HL-60/S4 (cell line): ENCODE measurements around the gene GGCX.
"Not testable (repeated sequence)": the region's sequence is repeated elsewhere in the genome, so short reads cannot be mapped to it uniquely, and the experiment has no call there.

Experiments used
- in situ Hi-C: fragments of 300-500 bp; cut with MboI; formaldehyde crosslinking; loops from 2 replicates; pipeline ENCODE4 v1.14.3; 2022; ENCODE audit warnings: low sequenced_read_pairs

GGCX gene

DNA sequence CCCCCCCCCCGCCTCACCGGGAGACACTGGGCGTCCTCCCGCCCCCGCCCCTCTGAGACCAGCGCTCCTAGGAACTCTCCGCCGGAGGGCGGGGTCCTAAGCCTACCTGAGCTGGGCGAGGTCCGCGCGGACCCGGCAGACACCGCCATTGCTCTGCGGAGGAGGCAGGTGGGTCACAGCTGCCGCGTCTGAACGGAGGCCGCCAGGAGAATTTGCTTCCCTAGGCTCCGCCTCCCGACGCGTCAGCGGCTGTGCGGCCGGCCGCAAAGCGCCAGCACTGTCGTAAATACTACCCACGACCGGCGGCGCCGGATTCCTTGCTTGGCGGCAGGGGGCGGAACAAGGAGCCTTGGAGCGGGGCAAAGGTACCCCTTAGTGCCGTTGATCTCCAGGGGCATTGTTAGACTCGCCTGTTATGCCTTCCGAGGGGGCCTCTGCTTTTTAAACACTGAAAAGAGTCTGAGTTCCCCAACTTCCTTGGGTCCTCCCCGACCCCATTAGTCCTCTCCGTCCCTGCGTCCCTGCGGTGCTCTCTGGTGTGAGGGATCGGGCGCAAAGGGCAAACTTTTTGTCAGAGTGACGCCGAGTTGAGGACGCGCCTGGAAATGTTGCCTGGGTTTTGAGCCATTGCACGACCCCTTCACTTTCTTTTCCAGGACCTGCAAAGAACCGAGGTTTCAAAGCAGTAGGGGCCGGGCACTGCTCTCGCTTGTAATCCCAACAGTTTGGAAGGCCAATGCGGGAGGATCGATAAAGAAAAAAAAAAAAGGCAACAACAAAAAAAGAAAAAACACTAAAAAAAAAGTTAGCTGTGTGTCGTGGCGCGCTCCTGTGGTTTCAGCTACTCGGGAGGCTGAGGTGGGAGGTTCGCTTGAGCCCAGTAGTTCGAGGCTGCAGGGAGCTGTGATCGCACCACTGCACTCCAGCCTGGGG is at the start of gene GGCX:
TSS of gene GGCX (minus strand) at position 214 of the 933 bp plus-strand sequence. CDS start at position 149, 65 bp downstream.
- in situ Hi-C loops: no loop called here

DNA sequence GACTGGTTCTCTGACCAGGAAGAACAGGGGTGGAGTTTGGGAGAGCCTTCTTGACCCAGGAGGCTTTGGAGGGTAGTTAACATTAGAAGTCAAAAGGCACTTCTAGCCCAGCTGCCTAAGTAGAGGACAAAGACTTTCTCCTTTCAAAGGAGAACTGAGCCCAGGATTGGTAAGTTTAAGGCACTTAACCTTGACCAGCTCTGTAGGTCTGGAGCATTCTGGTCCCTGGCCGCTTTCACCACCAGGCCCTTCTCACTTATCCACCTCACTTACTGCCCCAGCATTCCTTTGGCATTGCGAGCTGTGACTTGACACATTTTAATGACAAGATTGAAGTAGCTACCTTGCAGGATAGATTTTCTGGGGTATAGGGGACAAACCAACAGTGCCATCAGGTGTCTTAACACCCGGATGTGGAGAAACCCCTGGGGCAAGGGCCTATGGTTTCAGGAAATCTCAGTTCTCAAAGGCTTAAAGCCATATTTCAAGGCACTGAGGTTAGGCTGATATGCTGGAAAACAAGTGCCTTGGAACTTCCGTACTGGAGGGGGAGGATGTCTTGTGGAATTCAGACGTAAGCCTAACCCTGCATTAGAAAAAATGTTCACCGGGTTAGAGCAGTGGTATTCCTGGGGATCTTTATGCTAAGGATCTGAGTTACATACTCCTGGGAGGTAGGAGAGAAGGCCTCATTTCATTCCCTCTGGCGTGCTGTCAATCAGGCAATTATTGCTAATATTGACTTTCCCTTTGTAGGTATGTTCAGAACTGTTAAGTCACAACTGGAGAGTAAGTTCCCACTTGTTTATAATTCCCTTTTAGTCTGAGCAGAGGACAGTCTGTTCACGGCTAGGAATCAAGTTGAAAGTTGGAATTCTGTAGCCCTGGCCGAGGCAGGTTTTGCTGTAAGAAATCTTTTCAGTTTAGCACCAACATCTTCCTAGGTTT is 46.2 kb upstream of the GGCX start:
- in situ Hi-C loops: no loop called here

GRCh38 chr2:85606116-85606455 is 44.8 kb upstream of the GGCX start:
- in situ Hi-C loops: no loop called here

- in situ Hi-C loops: no loop called here
Measured at GRCh38 chr2:85605406-85606115, 44.3 kb upstream of the GGCX start.

DNA sequence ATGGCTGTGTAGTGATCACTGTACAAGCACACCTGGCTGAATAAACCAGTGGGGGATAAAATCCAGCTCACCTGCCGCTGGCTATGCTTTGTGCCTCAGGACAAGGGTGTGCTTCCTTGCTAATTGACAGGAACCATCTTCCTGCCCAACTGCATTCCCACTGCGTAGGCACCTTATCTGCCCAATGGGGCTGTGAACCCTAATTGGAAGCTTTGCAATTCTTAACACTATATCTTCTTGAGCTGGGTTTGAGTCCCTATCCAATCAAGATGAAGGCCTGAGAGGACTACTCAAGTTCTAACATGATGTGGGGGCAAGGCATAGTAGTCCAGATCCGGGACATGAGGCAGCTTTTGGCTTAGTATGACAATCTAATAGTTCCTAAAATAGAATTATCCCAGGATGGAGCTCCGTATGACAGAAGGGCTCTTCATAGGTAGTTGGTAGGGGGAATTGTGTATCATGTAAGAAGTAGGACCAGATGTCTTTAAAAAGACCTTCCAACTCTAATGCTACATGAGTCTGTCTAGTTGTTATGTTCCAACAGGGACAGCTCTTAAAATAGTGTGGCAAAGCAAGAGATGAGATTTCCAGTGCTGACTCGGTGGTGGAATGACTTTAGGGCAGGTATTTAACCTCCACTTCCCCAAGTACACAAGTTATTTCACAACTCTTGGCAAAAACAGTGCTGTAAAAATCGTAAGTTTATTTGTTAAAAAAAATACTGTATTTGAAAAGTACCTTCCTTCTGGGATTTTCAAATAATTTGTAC is 43.5 kb upstream of the GGCX start:
- in situ Hi-C loops: no loop called here

- in situ Hi-C loops: not testable (repeated sequence)
Measured at GRCh38 chr2:85604133-85604444, 42.8 kb upstream of the GGCX start.

DNA sequence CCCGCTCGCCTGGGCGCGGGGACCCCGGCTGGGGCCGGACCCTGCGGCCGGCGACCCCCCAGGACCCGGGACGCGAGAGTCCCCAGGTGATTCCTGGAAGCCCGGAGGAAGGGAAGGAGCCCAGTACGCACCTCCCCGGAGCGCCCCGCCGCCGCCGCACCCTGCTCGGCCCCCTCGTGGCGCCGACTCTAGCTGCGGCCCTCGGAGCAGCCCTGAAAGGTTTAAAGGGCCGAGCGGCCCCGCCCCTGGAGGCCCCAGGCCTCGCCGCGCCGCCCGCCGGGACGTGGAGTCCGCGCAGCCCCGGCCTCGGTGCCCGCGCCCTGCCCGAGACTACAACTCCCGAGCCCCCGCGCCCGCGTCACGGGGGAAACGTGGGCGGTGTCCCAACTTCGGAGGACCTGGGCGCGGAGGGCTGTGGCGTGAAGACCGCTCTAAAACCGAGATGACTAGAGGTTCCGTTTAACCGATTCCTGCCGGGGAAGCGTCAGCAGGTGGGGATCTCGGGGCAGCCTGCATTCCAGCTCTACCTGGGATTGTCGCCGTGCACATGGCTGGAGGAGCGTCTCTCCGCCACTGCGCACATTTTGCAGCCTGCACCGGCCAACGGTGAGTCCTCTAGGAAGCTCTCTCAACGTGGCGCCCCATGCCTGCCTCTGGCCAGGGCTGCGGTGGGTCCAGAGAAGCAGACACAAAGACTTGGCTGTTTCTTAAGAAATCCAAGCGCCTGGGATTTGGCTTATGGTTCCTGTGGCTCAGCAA is 41.4 kb upstream of the GGCX start, which contains the start of gene TMEM150A:
TSS of gene TMEM150A (minus strand) at position 223 of the 759 bp plus-strand sequence. CDS start 750 bp downstream, outside the sequence.
- in situ Hi-C loops: no loop called here

DNA sequence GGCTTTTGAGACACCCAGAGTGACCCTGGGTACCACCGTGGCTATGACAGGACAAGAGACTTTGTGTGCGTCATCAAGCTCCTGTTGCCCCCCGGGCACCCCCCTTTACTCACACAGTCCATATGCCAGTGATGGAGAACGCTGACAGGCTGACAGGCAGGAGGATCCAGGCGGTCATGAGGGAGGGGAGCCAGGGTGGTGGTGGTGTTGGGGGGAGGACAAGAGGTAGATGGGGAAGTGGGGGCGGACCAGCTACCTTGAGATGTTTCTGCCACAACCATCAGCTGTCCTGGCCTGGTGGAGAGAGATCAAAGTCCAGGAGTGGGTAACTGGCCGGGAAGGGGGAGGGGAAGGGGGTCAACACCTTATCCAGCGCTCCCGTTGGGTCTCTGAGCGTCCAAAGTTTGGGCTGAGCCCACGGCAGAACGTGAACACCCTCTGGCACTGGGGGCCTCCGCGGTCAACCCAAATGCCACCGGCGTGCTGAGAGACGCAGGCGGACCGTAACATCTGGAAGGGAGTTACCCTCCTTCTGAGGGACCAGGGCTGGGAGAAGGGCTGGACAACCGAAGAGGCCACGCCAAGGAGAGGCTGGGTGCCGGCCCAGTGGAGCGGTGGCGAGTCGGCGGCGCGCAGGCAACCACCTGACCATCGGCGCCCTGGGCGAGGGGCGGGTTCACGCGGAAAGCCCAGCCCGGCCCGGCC is 40.6 kb upstream of the GGCX start:
- in situ Hi-C loops: no loop called here

GRCh38 chr2:85600951-85601770 is 39.9 kb upstream of the GGCX start:
- in situ Hi-C loops: no loop called here

GRCh38 chr2:85600235-85600575 is 38.9 kb upstream of the GGCX start:
- in situ Hi-C loops: no loop called here

- in situ Hi-C loops: no loop called here
Measured at GRCh38 chr2:85599468-85600234, 38.4 kb upstream of the GGCX start.

DNA sequence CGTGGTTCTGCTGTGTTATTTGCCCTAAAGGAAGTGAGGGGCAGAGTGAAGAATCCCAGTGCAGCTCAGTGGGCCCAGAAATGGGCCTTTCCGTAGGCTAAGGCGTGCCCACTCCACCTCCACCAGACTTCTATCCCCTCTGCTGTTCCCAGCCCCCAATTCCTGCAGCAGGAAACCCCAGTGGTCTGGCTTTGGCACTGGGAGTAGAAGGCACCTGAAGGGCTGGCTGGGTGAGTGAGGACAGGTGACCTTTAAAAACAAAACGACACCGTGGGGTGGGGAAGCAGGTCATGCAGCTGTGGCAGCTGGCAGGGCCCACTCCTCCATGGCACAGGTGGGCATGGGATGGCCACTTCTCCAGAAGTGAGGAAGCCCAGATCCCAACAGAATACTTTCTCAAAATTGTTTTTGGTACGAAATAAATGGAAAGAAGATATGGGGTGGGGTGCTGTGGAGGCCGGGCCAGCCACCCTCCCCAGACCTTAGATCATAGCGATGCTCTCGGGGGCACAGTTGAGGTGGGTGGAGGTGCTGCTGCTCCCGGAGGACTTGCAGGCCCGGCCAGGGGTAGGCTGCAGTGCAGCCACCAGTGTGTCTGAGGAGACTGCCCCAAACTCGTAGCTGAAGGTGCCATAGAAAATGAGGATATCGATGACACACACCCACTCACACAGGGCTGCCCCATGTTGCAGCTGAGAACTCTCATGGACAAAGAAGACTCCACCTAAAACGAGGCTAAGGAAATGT is 37.5 kb upstream of the GGCX start:
- in situ Hi-C loops: no loop called here

- in situ Hi-C loops: no loop called here
Measured at GRCh38 chr2:85597241-85597640, 35.9 kb upstream of the GGCX start.

- in situ Hi-C loops: no loop called here
Measured at GRCh38 chr2:85596486-85597143, 35.3 kb upstream of the GGCX start.

DNA sequence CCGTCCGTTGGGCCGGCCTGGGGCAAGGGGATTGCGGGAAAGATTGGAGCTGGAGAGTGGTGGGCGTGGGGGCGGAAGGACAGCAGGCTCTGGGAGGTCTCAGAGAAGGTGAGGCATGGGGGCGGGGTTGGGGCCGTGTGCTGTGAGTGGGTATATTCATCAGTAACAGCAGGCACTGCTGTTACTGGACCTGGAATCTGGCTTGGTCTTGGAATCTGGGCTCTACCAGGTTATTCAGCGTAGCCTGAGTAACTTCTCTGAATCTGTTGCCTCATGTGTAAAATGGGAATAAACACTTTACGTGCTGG is 34.7 kb upstream of the GGCX start:
- in situ Hi-C loops: no loop called here

- in situ Hi-C loops: no loop called here
Measured at GRCh38 chr2:85595301-85596025, 34.2 kb upstream of the GGCX start, which contains the start of gene RNF181. RNF181 (plus strand) TSS chr2:85595745; CDS start chr2:85595764, 19 bp downstream.
